ENCODE measurements around the gene SLC2A9. TPM values are rescaled to one million over a fixed set of nuclear protein-coding genes. Genes with fewer than 3 reads are reported as not detected.

The SLC2A9 gene
- total and polyA plus RNA-seq, 2 of the 8 experiments (the other 6 are each of a cell fraction or from before 2014, with no cell fraction given) = 0.20 to 0.26 TPM

DNA sequence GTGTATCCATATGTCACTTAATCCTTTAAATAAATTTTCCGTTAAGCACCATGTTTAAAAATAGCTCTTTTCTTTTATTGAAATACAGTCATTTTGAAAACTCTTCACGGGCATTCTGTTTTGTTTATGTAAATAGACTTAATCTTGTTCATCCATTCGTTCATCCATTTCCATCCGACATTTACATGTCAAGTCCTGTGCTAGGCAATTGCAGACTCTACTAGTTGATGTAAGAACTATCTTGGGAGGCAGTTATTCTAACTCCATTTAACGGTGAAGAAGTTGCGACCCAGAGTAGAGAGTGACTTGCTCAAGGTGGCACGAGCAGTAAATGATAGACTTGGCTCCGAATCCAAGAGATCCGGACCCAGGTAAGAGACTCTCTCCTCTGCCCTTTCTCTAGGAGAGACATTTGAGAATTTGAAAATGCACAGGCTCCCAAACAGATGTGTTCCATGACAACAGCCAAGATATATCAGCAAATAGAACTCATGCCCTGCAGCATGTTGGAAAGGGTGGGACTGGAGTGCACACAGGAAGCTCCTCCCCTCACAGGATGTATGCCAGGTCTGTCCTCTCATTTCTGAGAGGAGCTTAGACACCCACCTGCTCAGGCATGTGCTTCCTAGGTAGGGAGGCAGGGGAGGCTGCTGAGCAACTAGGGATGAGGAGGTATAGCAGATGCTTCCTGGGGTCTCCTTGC, 175.4 kb downstream of the SLC2A9 start:
- no peaks in the 10 kb centered on the region for H3K27me3 ChIP-seq (replicated peaks in 1 of 4; ENCODE audit: control insufficient read depth in 3 of 4, extremely low read depth in 1 of 4, insufficient read depth in 3 of 4, low read length in 3 of 4)
- H3K23ac ChIP-seq (ENCODE audit: insufficient read length) = no peak overlapping the region
- H4K8ac ChIP-seq (ENCODE audit: extremely low read depth, insufficient read depth, low read length) = no peak overlapping the region
- no peak overlapping the region for H2AFZ ChIP-seq (ENCODE audit: low read length)
- H2BK12ac ChIP-seq (ENCODE audit: low read depth, low read length) = 0 out of 2 replicates have a peak overlapping the region, but pooled peaks have one; percentile 17
- no peak overlapping the region for H2BK15ac ChIP-seq (ENCODE audit: low read length)
- FAIRE-seq (no peak), DNase-seq (ENCODE audit: low read depth in 1 of 2, low spot score in 2 of 2) (peak in 1 of 2 experiments; percentile 26)
- no peak overlapping the region for H3K27ac ChIP-seq (ENCODE audit: low read depth, low read length)
- H3K14ac ChIP-seq (ENCODE audit: insufficient read length) = no peak overlapping the region
- CTCF ChIA-PET (ENCODE audit: partially characterized antibody) = interaction anchor here (0.6 to 1.8 kb wide), 11 partner anchors 9 to 1891 kb away, joined by 3 to 11 read pairs (median 4); no protein-coding TSS in a partner anchor
- H3K4me3 ChIP-seq (ENCODE audit: extremely low read depth in 1 of 4, insufficient read depth in 2 of 4, low read depth in 3 of 4, low read length in 4 of 4) = no peak overlapping the region
- no peak overlapping the region for H3K4me2 ChIP-seq (ENCODE audit: insufficient read depth in 1 of 2, low read depth in 2 of 2, low read length in 2 of 2)
- H3K56ac ChIP-seq (replicated peaks; ENCODE audit: insufficient read length, low read depth, low read length) = no peak overlapping the region
- H3K79me1 ChIP-seq (ENCODE audit: low read depth, low read length) = no peaks in the 10 kb centered on the region
- H2BK120ac ChIP-seq (replicated peaks; ENCODE audit: low read depth, low read length) = no peak overlapping the region
- peaks cover 0 to 3% (median 0%) of the 10 kb centered on the region in 4 experiments; a peak in 1 of 7 replicates for H3K4me1 ChIP-seq (replicated peaks in 1 of 4; ENCODE audit: control insufficient read depth in 3 of 4, insufficient read depth in 4 of 4, low read length in 3 of 4)
- POLR2A ChIA-PET (ENCODE audit: partially characterized antibody) = no interaction called here
- 94% methylated on average over 9 of the region's 9 CpGs; no CpG with 5 or more reads in 1 of the 2 experiments for WGBS, 2 experiments (ENCODE audit: extremely low coverage in 1 of 2, insufficient coverage in 1 of 2, insufficient read length in 1 of 2, insufficient replicate concordance in 2 of 2, low coverage in 1 of 2, low lambda C conversion rate in 2 of 2, missing lambda C conversion rate in 1 of 2)
- H3K23me2 ChIP-seq (ENCODE audit: low read depth, low read length) = no peaks in the 10 kb centered on the region
- no peak overlapping the region for H4K5ac ChIP-seq (ENCODE audit: insufficient read length, low read depth, low read length)
- no peak overlapping the region for H3K9ac ChIP-seq (replicated peaks in 1 of 4; ENCODE audit: extremely low read depth in 1 of 4, low read depth in 3 of 4, low read length in 3 of 4)
- H4K20me1 ChIP-seq (replicated peaks in 1 of 2; ENCODE audit: control insufficient read depth in 1 of 2, insufficient read depth in 2 of 2, low read length in 2 of 2) = no peaks in the 10 kb centered on the region
- H2BK5ac ChIP-seq (ENCODE audit: low read depth, low read length) = no peak overlapping the region
- no peaks in the 10 kb centered on the region for H3K79me2 ChIP-seq (ENCODE audit: control insufficient read depth in 1 of 2, insufficient read depth in 2 of 2, low read length in 2 of 2)
- no peak overlapping the region for H4K91ac ChIP-seq (replicated peaks; ENCODE audit: insufficient read length, low read length)
- no peaks in the 10 kb centered on the region for H3K36me3 ChIP-seq (ENCODE audit: control insufficient read depth in 2 of 4, insufficient read depth in 4 of 4, low read length in 3 of 4)
- no peak overlapping the region for H3K18ac ChIP-seq (ENCODE audit: extremely low read depth, low read length)
- H2BK20ac ChIP-seq (ENCODE audit: low read length) = no peak overlapping the region
- H3K9me3 ChIP-seq (ENCODE audit: insufficient read depth in 2 of 2, low read depth in 1 of 2, low read length in 1 of 2) = peaks cover 5 to 6% of the 10 kb centered on the region in 2 experiments; a peak in 2 of 4 replicates
- TF ChIP-seq, protein P1, sequence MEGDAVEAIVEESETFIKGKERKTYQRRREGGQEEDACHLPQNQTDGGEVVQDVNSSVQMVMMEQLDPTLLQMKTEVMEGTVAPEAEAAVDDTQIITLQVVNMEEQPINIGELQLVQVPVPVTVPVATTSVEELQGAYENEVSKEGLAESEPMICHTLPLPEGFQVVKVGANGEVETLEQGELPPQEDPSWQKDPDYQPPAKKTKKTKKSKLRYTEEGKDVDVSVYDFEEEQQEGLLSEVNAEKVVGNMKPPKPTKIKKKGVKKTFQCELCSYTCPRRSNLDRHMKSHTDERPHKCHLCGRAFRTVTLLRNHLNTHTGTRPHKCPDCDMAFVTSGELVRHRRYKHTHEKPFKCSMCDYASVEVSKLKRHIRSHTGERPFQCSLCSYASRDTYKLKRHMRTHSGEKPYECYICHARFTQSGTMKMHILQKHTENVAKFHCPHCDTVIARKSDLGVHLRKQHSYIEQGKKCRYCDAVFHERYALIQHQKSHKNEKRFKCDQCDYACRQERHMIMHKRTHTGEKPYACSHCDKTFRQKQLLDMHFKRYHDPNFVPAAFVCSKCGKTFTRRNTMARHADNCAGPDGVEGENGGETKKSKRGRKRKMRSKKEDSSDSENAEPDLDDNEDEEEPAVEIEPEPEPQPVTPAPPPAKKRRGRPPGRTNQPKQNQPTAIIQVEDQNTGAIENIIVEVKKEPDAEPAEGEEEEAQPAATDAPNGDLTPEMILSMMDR (IDR thresholded peaks at IDR 0.05; ENCODE audit: control extremely low read depth in 1 of 3, insufficient read depth in 1 of 3, low read depth in 1 of 3, low read length in 3 of 3) = peak in 2 of 3 experiments; percentile 28 to 35; a peak in 2 of 4 replicates
- TF ChIP-seq SP1 (IDR thresholded peaks at IDR 0.05; ENCODE audit: low read depth, low read length) = no peak
- no peak overlapping the region for H3K4ac ChIP-seq (replicated peaks; ENCODE audit: insufficient read length, low read depth, low read length)
- H2AK5ac ChIP-seq (ENCODE audit: low read depth, low read length) = no peak overlapping the region
